Uterus (tissue), 4 donors: Measurements from ENCODE around the gene TBL1X. TPM values are rescaled to one million over a fixed set of nuclear protein-coding genes. Genes with fewer than 3 reads are reported as not detected.

ENCODE experiments used
- DNase-seq, 2 donors: peaks; one replicate each; pipeline ENCODE4 v3.0.0-alpha.2; 2019 to 2020
- H3K27ac ChIP-seq, 2 donors: fragments of 200-600 bp; sonication (generic); 1 replicate in 1 of 2; 2 replicates in 1 of 2; pipeline ENCODE4 v1.5.1; 2016 to 2018
- H3K27me3 ChIP-seq, 2 donors: fragments of 200-600 bp; sonication (generic); one replicate each; pipeline ENCODE4 v1.5.1; 2018 to 2019; ENCODE audit warnings: control low read depth in 1 of 2
- H3K36me3 ChIP-seq, 2 donors: fragments of 200-600 bp; sonication (generic); one replicate each; pipeline ENCODE4 v1.5.1; 2019; ENCODE audit warnings: control low read depth in 1 of 2
- H3K4me1 ChIP-seq, 2 donors: fragments of 200-600 bp; sonication (generic); one replicate each; pipeline ENCODE4 v1.5.1; 2018 to 2019; ENCODE audit warnings: control low read depth in 1 of 2
- H3K4me3 ChIP-seq, 2 donors: fragments of 200-600 bp; sonication (generic); 1 replicate in 1 of 2; 2 replicates in 1 of 2; pipeline ENCODE4 v1.5.1; 2018 to 2019; ENCODE audit warnings: mild to moderate bottlenecking in 1 of 2
- H3K9me3 ChIP-seq, 2 donors: fragments of 200-600 bp; sonication (generic); one replicate each; pipeline ENCODE4 v1.5.1; 2019; ENCODE audit warnings: control low read depth in 1 of 2
- CTCF ChIP-seq, 4 experiments: fragments of 200-600 bp in 2 of 4; fragments of 450-650 bp in 2 of 4; sonication (generic) in 2 of 4; IDR thresholded peaks; one replicate each; pipeline ENCODE4 v1.5.1; 2016 to 2019; ENCODE audit warnings: antibody characterized with exemption in 4 of 4, mild to moderate bottlenecking in 2 of 4, moderate library complexity in 1 of 4
- POLR2A ChIP-seq, 2 donors: fragments of 450-650 bp; IDR thresholded peaks; one replicate each; pipeline ENCODE4 v1.6.1; 2016; ENCODE audit warnings: antibody characterized with exemption in 2 of 2, mild to moderate bottlenecking in 1 of 2, moderate library complexity in 1 of 2
- intact Hi-C: fragments of 100-400 bp; cut with DNase I; formaldehyde crosslinking; loops from one replicate; pipeline ENCODE4 v1.15.1; 2023; ENCODE audit warnings: low total_unique reads
- total RNA-seq, 4 donors: library from RNA; depleted of rRNA in 3 of 4; stranded (reverse); fragments of >200 nt in 3 of 4; gene quantifications; one replicate each; pipeline versions ENCODE4 v1.1.0 to v1.2.4, GENCODE V29; 2014 to 2023
- donor health status: DM: yes; HTN: yes; CAD: no.

TBL1X gene
- total RNA-seq, 4 donors from 2014 or later, result 15.4 to 121 (median 47.7) TPM

GRCh38 chrX:9785254-9785943 is 320.5 kb downstream of the TBL1X start:
- H3K36me3 ChIP-seq, result no peaks in the 10 kb centered on the region
- peak overlapping the region in 1 of 2 donors; percentile 50 for H3K4me3 ChIP-seq
- no peaks in the 10 kb centered on the region for H3K9me3 ChIP-seq
- intact Hi-C loops, result no loop called here
- no peaks in the 10 kb centered on the region for H3K27me3 ChIP-seq
- DNase-seq, result no peak
- no peak overlapping the region for H3K27ac ChIP-seq
- no peak for TF ChIP-seq POLR2A (IDR thresholded peaks at IDR 0.05)
- TF ChIP-seq CTCF (IDR thresholded peaks at IDR 0.05), result no peak
- no peaks in the 10 kb centered on the region for H3K4me1 ChIP-seq

GRCh38 chrX:9785944-9786797 is 321.3 kb downstream of the TBL1X start, which contains the start of gene SHROOM2:
TSS of gene SHROOM2 (plus strand) at chrX:9786429. CDS start at chrX:9786546, 117 bp downstream.
- intact Hi-C loops, result no loop called here
- H3K9me3 ChIP-seq, result no peaks in the 10 kb centered on the region
- TF ChIP-seq CTCF (IDR thresholded peaks at IDR 0.05) (no peak), POLR2A (IDR thresholded peaks at IDR 0.05) (no peak)
- H3K27ac ChIP-seq, result no peak within 1 kb of the TSS
- H3K27me3 ChIP-seq, result no peaks in the 10 kb centered on the region
- DNase-seq, result no peak
- H3K4me1 ChIP-seq, result no peaks in the 10 kb centered on the region
- peak within 1 kb of the TSS; percentile 3 to 50 for H3K4me3 ChIP-seq
- H3K36me3 ChIP-seq, result no peaks in the 10 kb centered on the region

DNA sequence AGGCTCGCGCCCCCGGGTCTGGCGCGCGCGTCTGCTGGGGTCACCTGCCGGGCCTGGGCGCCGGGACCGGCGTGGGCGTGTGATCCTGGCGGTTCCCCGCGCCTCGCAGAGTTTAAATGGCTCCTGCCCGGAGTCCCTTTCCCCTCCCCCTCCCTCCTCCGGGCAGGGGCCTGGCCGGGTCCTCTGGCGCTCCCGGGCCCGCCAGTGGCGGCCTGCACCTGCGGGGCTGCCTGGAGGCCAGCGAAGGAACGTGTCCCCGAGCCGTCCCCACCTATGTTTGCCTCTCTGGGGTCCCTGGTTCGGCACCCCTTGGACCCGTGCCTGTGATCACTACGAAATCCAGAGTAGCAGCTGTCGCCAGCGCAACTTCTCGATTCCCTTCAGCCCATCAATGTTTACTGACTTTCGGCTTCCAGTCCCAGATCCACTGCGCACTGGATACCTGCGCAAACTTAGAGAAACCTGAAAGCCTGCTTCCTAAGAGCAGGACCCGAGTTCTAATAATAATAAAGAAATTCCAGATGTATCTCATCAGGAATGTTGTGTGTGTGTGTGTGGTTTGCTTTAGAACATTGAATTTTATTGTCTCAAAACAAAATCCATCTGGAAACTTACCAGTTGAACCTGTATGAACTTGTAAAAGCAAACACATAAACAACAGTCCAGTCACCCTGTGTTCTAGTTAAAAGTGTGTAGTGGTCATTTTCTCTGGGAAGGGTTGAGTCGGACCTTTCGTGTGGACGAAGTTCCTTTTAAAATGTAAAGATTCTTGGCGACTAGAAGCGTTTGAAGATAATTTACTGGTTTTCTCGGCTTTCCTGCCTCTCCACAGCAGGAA is 322.2 kb downstream of the TBL1X start:
- Histone ChIP-seq H3K27me3 (no peaks in the 10 kb centered on the region), H3K27ac (no peak overlapping the region), H3K4me1 (no peaks in the 10 kb centered on the region), H3K4me3 (peak overlapping the region; percentile 3 to 50), H3K9me3 (no peaks in the 10 kb centered on the region), H3K36me3 (no peaks in the 10 kb centered on the region)
- no peak for DNase-seq
- no peak for TF ChIP-seq POLR2A (IDR thresholded peaks at IDR 0.05)
- no peak for TF ChIP-seq CTCF (IDR thresholded peaks at IDR 0.05)
- intact Hi-C loops, result no loop called here

GRCh38 chrX:9788911-9789310 is 324.1 kb downstream of the TBL1X start:
- DNase-seq, result no peak
- H3K27me3 ChIP-seq, result no peaks in the 10 kb centered on the region
- H3K4me3 ChIP-seq, result no peak overlapping the region
- H3K36me3 ChIP-seq, result no peaks in the 10 kb centered on the region
- intact Hi-C loops, result no loop called here
- no peaks in the 10 kb centered on the region for H3K4me1 ChIP-seq
- no peaks in the 10 kb centered on the region for H3K9me3 ChIP-seq
- H3K27ac ChIP-seq, result no peak overlapping the region
- TF ChIP-seq POLR2A (IDR thresholded peaks at IDR 0.05), result no peak

DNA sequence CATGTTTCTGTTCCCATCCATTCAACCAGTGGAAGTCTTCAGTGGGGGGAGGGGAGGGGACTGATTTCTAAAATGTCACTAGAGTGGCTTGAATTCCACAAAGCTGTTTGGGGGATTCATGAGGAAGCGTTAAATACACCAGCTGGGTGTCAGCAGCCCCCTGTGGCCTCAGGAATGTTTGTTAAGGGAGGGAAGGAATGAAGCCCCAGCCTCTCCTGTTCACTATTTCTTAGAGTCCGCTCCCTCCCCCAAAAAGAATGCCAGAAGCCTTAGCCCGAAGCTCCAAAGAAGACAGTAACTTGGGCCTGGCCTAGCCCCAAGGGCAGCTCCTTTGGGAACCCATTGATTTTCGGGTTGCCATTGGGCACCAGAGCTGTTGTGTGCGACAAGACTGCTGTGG is 324.7 kb downstream of the TBL1X start:
- H3K36me3 ChIP-seq, result no peaks in the 10 kb centered on the region
- no peaks in the 10 kb centered on the region for H3K4me1 ChIP-seq
- H3K27me3 ChIP-seq, result no peaks in the 10 kb centered on the region
- no peak overlapping the region for H3K4me3 ChIP-seq
- no peaks in the 10 kb centered on the region for H3K9me3 ChIP-seq
- intact Hi-C loops, result no loop called here
- TF ChIP-seq CTCF (IDR thresholded peaks at IDR 0.05), result no peak
- TF ChIP-seq POLR2A (IDR thresholded peaks at IDR 0.05), result no peak
- no peak overlapping the region for H3K27ac ChIP-seq
- no peak for DNase-seq
